Activated naive CD4-positive, alpha-beta T cell treated with anti-CD3 and anti-CD28 coated beads for 36 hours (primary cell): ENCODE measurements around the gene APOLD1. TPM values are rescaled to one million over a fixed set of nuclear protein-coding genes. Genes with fewer than 3 reads are reported as not detected.
"Not testable (repeated sequence)": the region's sequence is repeated elsewhere in the genome, so short reads cannot be mapped to it uniquely, and the experiment has no call there.

ENCODE experiments used
- CTCF ChIA-PET: fragments of 350-600 bp; sonication (Branson Sonifier 250); formaldehyde crosslinking; loops from one replicate; lab custom pipeline; 2021; ENCODE audit warnings: antibody characterized with exemption; lab: Charles Lee
- DNase-seq: peaks from one replicate; pipeline ENCODE4 v3.0.0-alpha.2; 2020
- H3K27ac Mint-ChIP-seq: one replicate; pipeline ENCODE4 v1.8.0; 2021; ENCODE audit warnings: mild to moderate bottlenecking, mixed read lengths
- H3K27me3 Mint-ChIP-seq: one replicate; pipeline ENCODE4 v1.8.0; 2021; ENCODE audit warnings: low read depth, mixed read lengths
- H3K36me3 Mint-ChIP-seq: one replicate; pipeline ENCODE4 v1.8.0; 2021; ENCODE audit warnings: low read depth, mixed read lengths
- H3K4me1 Mint-ChIP-seq: one replicate; pipeline ENCODE4 v1.8.0; 2021; ENCODE audit warnings: low read depth, mixed read lengths
- H3K4me3 Mint-ChIP-seq: one replicate; pipeline ENCODE4 v1.8.0; 2021; ENCODE audit warnings: mild to moderate bottlenecking, moderate library complexity, mixed read lengths
- H3K9me3 Mint-ChIP-seq: one replicate; pipeline ENCODE4 v1.8.0; 2021; ENCODE audit warnings: mixed read lengths
- intact Hi-C: fragments of 100-400 bp; cut with micrococcal nuclease; formaldehyde crosslinking; loops from one replicate; pipeline ENCODE4 v1.15.1; 2023
- total RNA-seq, 2 experiments: library from RNA; stranded (reverse); gene quantifications; one replicate each; pipeline ENCODE4 v1.2.3, GENCODE V29; 2021

Gene APOLD1
- total RNA-seq, 2 experiments from 2014 or later = 0.88 to 1.3 TPM

DNA sequence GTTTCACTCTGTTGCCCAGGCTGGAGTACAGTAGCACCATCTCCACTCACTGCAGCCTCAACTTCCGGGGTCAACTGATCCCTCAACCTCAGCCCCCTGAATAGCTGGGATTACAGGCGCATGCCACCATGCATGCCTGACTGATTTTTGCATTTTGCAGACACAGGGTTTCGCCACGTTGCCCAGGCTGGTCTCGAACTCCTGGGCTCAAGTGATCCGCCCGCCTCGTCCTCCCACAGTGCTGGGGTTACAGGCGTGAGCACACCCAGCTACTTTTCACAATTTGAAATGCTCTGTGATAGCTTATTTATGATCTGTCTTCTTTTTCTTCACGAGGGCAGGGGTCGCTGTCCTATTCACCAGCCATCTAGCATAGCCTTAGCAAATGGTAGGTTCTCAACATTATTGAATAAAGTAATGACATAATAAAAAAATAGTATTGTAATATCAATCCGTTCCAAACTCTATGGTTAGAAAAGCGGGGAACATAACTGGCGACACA, 27.2 kb downstream of the APOLD1 start:
- Mint-ChIP-seq H3K27me3 (no peaks in the 10 kb centered on the region), H3K27ac (peak overlapping the region; percentile 93), H3K9me3 (no peaks in the 10 kb centered on the region), H3K4me1 (peaks cover 58% of the 10 kb centered on the region), H3K4me3 (peak overlapping the region; percentile 99), H3K36me3 (peaks cover 19% of the 10 kb centered on the region)
- intact Hi-C loops = loop anchor here (1.0 to 5.0 kb wide), 8 partner anchors 24 to 455 kb away; partner anchors contain the start of genes BORCS5, FAM234B and HEBP1
- DNase-seq = no peak
- CTCF ChIA-PET = interaction anchor here (0.5 to 4.4 kb wide), 10 partner anchors 9 to 239 kb away, joined by 3 to 36 read pairs (median 4); no protein-coding TSS in a partner anchor

DNA sequence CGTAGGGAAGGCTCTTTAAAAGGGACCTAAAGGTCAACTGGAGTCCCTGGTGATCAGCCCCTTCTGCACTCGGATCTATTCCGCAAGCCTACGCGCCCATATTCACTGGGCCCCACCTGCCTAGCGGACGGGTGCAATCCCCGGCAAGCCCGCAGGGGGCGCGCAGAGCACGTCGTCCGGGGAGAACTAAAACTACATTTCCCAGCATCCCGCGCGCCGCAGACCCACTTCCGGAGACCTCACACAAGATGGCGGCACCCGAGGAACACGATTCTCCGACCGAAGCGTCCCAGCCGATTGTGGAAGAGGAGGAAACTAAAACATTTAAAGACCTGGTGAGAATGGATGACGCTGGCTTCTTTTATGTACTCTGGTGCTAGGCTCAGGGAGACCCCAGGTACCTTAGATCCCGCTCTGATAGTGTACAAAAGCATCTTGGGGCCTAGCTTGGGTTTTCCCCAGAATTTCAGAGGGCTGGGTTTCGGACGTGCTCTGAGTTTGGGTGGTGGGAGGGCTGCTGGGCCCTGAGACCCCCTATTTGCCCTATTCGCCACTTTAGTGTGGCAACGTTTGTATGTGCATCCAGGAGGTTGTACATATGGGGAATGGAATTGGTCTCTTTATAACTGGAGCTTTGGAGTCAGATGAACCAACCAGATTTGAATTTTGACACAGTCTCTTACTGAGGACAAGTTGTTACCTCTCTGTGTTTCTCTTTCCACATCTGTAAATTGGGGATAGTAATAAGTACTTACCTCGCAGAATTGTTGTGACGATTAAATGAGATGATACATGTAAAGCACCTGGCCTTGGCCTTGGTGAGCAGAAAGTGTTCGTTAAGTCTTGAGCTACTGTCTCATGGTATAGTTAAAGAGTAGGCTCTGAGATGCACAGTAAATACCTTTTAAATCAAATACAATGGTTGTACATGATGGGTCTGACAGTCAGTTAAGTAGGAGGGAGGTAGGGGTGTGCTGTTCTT, 28.0 kb downstream of the APOLD1 start, which contains the start of gene DDX47:
Gene DDX47 (plus strand): TSS at position 227 of the 982 bp plus-strand sequence. CDS start 22 bp downstream, at position 249.
- peaks cover 22% of the 10 kb centered on the region for H3K36me3 Mint-ChIP-seq
- no peaks in the 10 kb centered on the region for H3K27me3 Mint-ChIP-seq
- CTCF ChIA-PET = interaction anchor here (0.7 to 4.4 kb wide), 12 partner anchors 9 to 399 kb away, joined by 3 to 36 read pairs (median 4); no protein-coding TSS in a partner anchor
- intact Hi-C loops = loop anchor here (1.0 to 5.0 kb wide), 8 partner anchors 24 to 456 kb away; partner anchors contain the start of genes BORCS5, FAM234B and HEBP1
- H3K9me3 Mint-ChIP-seq = no peaks in the 10 kb centered on the region
- peaks cover 57% of the 10 kb centered on the region for H3K4me1 Mint-ChIP-seq
- H3K27ac Mint-ChIP-seq = peak within 1 kb of the TSS; percentile 93
- peak within 1 kb of the TSS; percentile 99 for H3K4me3 Mint-ChIP-seq
- peak; percentile 99 for DNase-seq

GRCh38 chr12:12817616-12818015, 32.2 kb downstream of the APOLD1 start:
- H3K36me3 Mint-ChIP-seq = peaks cover 42% of the 10 kb centered on the region
- intact Hi-C loops = no loop called here
- H3K27me3 Mint-ChIP-seq = no peaks in the 10 kb centered on the region
- H3K4me3 Mint-ChIP-seq = no peak overlapping the region
- H3K27ac Mint-ChIP-seq = no peak overlapping the region
- H3K4me1 Mint-ChIP-seq = peaks cover 72% of the 10 kb centered on the region
- CTCF ChIA-PET = interaction anchor here (2.1 kb wide), 1 partner anchor 20 kb away, joined by 6 read pairs; no protein-coding TSS in a partner anchor
- H3K9me3 Mint-ChIP-seq = no peaks in the 10 kb centered on the region
- DNase-seq = no peak

GRCh38 chr12:12818701-12819100, 33.2 kb downstream of the APOLD1 start:
- intact Hi-C loops = no loop called here
- no peak overlapping the region for H3K4me3 Mint-ChIP-seq
- peaks cover 42% of the 10 kb centered on the region for H3K36me3 Mint-ChIP-seq

GRCh38 chr12:12819221-12819620, 33.8 kb downstream of the APOLD1 start:
- no peak overlapping the region for H3K4me3 Mint-ChIP-seq
- CTCF ChIA-PET = interaction anchor here (0.6 to 1.2 kb wide), 2 partner anchors 26 to 30 kb away, joined by 3 to 4 read pairs; no protein-coding TSS in a partner anchor
- no peaks in the 10 kb centered on the region for H3K9me3 Mint-ChIP-seq
- no peak overlapping the region for H3K27ac Mint-ChIP-seq
- DNase-seq = no peak
- intact Hi-C loops = no loop called here
- H3K4me1 Mint-ChIP-seq = peaks cover 61% of the 10 kb centered on the region
- no peaks in the 10 kb centered on the region for H3K27me3 Mint-ChIP-seq
- peaks cover 43% of the 10 kb centered on the region for H3K36me3 Mint-ChIP-seq

More at GRCh38 chr12:12818701-12819100, 33.2 kb downstream of the APOLD1 start:
- Mint-ChIP-seq H3K4me1 (peaks cover 65% of the 10 kb centered on the region), H3K27me3 (no peaks in the 10 kb centered on the region), H3K27ac (no peak overlapping the region), H3K9me3 (no peaks in the 10 kb centered on the region)
- DNase-seq = no peak
- CTCF ChIA-PET = interaction anchor here (0.6 to 1.2 kb wide), 2 partner anchors 26 to 29 kb away, joined by 3 to 4 read pairs; no protein-coding TSS in a partner anchor

DNA sequence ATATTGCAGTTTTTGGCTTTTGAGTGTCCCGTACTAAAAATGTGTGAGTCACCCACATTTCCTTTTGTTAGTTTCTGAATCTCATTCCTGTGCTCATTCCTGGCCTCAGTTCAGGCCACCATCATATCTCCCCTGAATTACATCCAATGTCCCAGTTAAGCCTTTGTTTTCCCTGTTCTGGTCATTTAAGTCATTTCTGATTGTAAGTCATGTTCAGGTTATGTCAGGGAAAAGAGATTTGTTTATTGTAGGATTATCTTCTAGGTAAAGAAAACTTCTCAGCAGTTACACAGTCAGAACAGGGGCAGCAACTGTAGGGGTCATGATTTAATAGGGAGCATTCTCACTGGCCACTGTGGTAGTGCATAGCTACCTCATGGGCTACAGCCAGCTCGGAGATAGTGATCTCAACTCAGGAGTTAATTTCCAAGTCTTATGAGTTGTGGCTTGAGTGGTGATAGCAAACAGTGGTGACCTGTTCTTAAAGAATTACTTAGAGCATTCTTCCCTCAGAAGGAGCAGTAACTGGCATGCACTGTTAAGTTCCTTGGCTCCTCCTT, 34.4 kb downstream of the APOLD1 start:
- H3K36me3 Mint-ChIP-seq = peaks cover 41% of the 10 kb centered on the region
- no peak for DNase-seq
- intact Hi-C loops = no loop called here
- no peaks in the 10 kb centered on the region for H3K27me3 Mint-ChIP-seq
- no peak overlapping the region for H3K4me3 Mint-ChIP-seq
- H3K9me3 Mint-ChIP-seq = no peaks in the 10 kb centered on the region
- peak overlapping the region; percentile 26 for H3K27ac Mint-ChIP-seq
- CTCF ChIA-PET = interaction anchor here (1.2 to 2.4 kb wide), 2 partner anchors 17 to 31 kb away, joined by 3 to 18 read pairs; no protein-coding TSS in a partner anchor
- H3K4me1 Mint-ChIP-seq = peaks cover 54% of the 10 kb centered on the region

GRCh38 chr12:12820376-12820775, 34.9 kb downstream of the APOLD1 start:
- H3K4me1 Mint-ChIP-seq = peaks cover 52% of the 10 kb centered on the region

DNA sequence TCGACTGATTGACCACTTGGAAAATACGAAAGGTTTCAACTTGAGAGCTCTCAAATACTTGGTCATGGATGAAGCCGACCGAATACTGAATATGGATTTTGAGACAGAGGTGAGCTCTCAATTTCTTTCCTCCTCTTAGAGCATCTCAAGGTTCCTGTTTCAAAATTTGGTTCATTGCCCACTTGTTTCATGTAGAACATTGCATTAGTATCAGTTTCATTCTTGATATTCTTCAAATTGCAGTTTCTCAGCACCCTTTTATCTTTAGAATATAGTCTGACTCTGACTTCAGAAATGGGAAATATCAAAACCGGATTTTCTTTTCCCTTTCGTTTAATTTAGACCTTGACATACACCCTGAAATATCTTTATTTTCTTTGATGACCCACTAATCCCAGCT, 36.5 kb downstream of the APOLD1 start:
- intact Hi-C loops = no loop called here
- no peak for DNase-seq
- CTCF ChIA-PET = interaction anchor here (0.6 to 2.4 kb wide), 5 partner anchors 8 to 155 kb away, joined by 3 to 18 read pairs (median 3); no protein-coding TSS in a partner anchor
- Mint-ChIP-seq H3K4me3 (no peak overlapping the region), H3K4me1 (peaks cover 36% of the 10 kb centered on the region), H3K36me3 (peaks cover 38% of the 10 kb centered on the region), H3K27me3 (no peaks in the 10 kb centered on the region), H3K27ac (no peak overlapping the region), H3K9me3 (no peaks in the 10 kb centered on the region)

More at GRCh38 chr12:12820376-12820775, 34.9 kb downstream of the APOLD1 start:
- H3K27me3 Mint-ChIP-seq, H3K27ac Mint-ChIP-seq, DNase-seq, H3K4me3 Mint-ChIP-seq, intact Hi-C loops, H3K9me3 Mint-ChIP-seq: not testable (repeated sequence)
- H3K36me3 Mint-ChIP-seq = peaks cover 40% of the 10 kb centered on the region
- CTCF ChIA-PET = interaction anchor here (1.3 to 2.4 kb wide), 2 partner anchors 16 to 31 kb away, joined by 3 to 18 read pairs; no protein-coding TSS in a partner anchor

DNA sequence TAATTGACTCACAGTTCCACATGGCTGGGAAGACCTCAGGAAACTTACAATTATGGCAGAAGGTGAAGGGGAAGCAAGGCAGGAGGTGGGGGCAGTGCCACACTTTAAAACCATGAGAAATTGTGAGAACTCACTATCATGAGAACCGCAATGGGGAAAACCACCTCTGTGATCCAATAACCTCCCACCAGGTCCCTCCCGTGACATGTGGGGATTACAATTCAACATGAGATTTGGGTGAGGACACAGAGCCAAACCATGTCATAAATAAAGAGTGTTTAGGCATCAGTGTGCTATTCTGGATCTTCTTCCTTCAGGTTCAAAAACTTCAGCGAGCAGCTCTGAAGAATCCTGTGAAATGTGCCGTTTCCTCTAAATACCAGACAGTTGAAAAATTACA, 37.4 kb downstream of the APOLD1 start:
- no peak for DNase-seq
- peaks cover 45% of the 10 kb centered on the region for H3K36me3 Mint-ChIP-seq
- CTCF ChIA-PET = interaction anchor here (1.4 kb wide), 1 partner anchor 9 kb away, joined by 4 read pairs; no protein-coding TSS in a partner anchor
- H3K4me1 Mint-ChIP-seq = peaks cover 31% of the 10 kb centered on the region
- H3K27ac Mint-ChIP-seq = no peak overlapping the region
- H3K27me3 Mint-ChIP-seq = no peaks in the 10 kb centered on the region
- no peak overlapping the region for H3K4me3 Mint-ChIP-seq
- H3K9me3 Mint-ChIP-seq = no peaks in the 10 kb centered on the region
- intact Hi-C loops = no loop called here

DNA sequence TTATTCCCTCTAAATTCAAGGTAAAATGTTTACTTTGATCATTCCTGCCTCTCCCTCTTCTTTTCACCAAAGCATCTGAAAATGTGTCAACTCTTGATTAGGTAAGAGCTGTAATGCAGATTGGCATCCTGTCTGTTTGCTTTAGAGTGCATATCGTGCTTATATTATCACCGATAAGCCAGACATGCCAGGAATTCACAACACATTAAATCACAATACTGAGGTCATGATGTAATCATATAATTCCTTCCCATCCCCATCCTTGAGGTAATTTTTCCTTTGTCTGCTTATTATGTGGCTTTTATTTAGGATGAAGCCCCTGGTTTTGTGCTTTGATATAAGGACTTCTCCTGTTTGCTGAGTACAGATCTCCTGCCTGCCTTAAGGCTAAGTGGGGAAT, 37.8 kb downstream of the APOLD1 start:
- no peaks in the 10 kb centered on the region for H3K9me3 Mint-ChIP-seq
- H3K27ac Mint-ChIP-seq = no peak overlapping the region
- no peak overlapping the region for H3K4me3 Mint-ChIP-seq
- H3K27me3 Mint-ChIP-seq = no peaks in the 10 kb centered on the region
- CTCF ChIA-PET = interaction anchor here (1.4 kb wide), 1 partner anchor 10 kb away, joined by 4 read pairs; no protein-coding TSS in a partner anchor
- peaks cover 28% of the 10 kb centered on the region for H3K4me1 Mint-ChIP-seq
- H3K36me3 Mint-ChIP-seq = peaks cover 44% of the 10 kb centered on the region
- no peak for DNase-seq
- intact Hi-C loops = no loop called here

DNA sequence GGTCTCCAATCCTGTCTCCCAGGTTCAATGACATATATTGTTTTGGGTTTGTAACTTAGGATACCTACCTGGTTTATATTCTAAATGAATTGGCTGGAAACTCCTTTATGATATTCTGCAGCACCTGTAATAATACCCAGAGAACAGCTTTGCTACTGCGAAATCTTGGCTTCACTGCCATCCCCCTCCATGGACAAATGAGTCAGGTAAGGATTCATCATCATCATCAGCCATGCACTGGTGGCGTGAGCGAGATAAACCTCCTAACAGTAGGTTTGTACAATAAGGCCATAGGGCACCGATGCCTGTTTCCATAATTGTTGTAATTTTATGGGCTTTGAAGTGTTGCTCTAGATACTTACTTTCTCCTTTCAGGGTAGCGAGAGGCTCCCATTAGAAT, 38.4 kb downstream of the APOLD1 start:
- peaks cover 23% of the 10 kb centered on the region for H3K4me1 Mint-ChIP-seq
- H3K9me3 Mint-ChIP-seq = no peaks in the 10 kb centered on the region
- H3K27ac Mint-ChIP-seq = no peak overlapping the region
- H3K36me3 Mint-ChIP-seq = peaks cover 42% of the 10 kb centered on the region
- H3K4me3 Mint-ChIP-seq = no peak overlapping the region
- CTCF ChIA-PET = interaction anchor here (1.4 kb wide), 1 partner anchor 10 kb away, joined by 4 read pairs; no protein-coding TSS in a partner anchor
- intact Hi-C loops = no loop called here
- H3K27me3 Mint-ChIP-seq = no peaks in the 10 kb centered on the region
- DNase-seq = no peak
